AG09319 (cell line): Measurements from ENCODE around the gene DMBT1.

Source experiments
- DNase-seq: peaks from one replicate; pipeline ENCODE4 v3.0.0-alpha.2; 2010; ENCODE audit warnings: low read depth; ENCODE audit errors: extremely low read depth
- CTCF ChIP-seq: IDR thresholded peaks from 2 replicates; pipeline ENCODE4 v1.5.1; 2011; ENCODE audit warnings: low read depth, mild to moderate bottlenecking, inconsistent platforms, low read length, moderate library complexity

Gene DMBT1

GRCh38 chr10:122560279-122560804 is at the start of gene DMBT1:
Gene DMBT1 (plus strand): TSS chr10:122560754. CDS start chr10:122560771, 17 bp downstream.
- no peak for DNase-seq
- TF ChIP-seq CTCF, result no peak

- TF ChIP-seq CTCF, result no peak
- no peak for DNase-seq
These were observed 47.5 kb upstream of the DMBT1 start for GRCh38 chr10:122513053-122513452.

- no peak for DNase-seq
- TF ChIP-seq CTCF, result no peak
These were observed 46.3 kb upstream of the DMBT1 start for GRCh38 chr10:122514045-122514840.

GRCh38 chr10:122515022-122515424 is 45.5 kb upstream of the DMBT1 start:
- no peak for DNase-seq
- TF ChIP-seq CTCF, result no peak

- no peak for TF ChIP-seq CTCF
- DNase-seq, result no peak
These were observed 44.8 kb upstream of the DMBT1 start for GRCh38 chr10:122515588-122516231.

GRCh38 chr10:122516734-122517133 is 43.8 kb upstream of the DMBT1 start:
- no peak for DNase-seq
- no peak for TF ChIP-seq CTCF

- no peak for DNase-seq
- TF ChIP-seq CTCF, result no peak
These were observed 41.4 kb upstream of the DMBT1 start for GRCh38 chr10:122519144-122519543.
